ENCODE measurements around the gene NDUFV1.
"Not testable (repeated sequence)": the region's sequence is repeated elsewhere in the genome, so short reads cannot be mapped to it uniquely, and the experiment has no call there.

Gene NDUFV1

GRCh38 chr11:67637441-67637840 lies 30.7 kb downstream of the NDUFV1 start:
- not testable (repeated sequence) for H3K36me3 ChIP-seq (ENCODE audit: insufficient read depth, low read length); H3K9ac ChIP-seq (ENCODE audit: low read depth, low read length); H3K4me3 ChIP-seq (ENCODE audit: low read length); H3K4me1 ChIP-seq (ENCODE audit: insufficient read depth, low read length); H3K27ac ChIP-seq (ENCODE audit: low read depth, low read length); H3K9me3 ChIP-seq (ENCODE audit: insufficient read depth, low read depth, low read length)
- WGBS = 94% methylated on average over 3 of the region's 3 CpGs
- peaks cover 27% of the 10 kb centered on the region for H3K27me3 ChIP-seq (ENCODE audit: insufficient read depth, low read length)

- no peak overlapping the region for H3K9ac ChIP-seq (ENCODE audit: low read depth, low read length)
- 92% methylated on average over 24 of the region's 24 CpGs for WGBS
These were observed 32.0 kb downstream of the NDUFV1 start for GRCh38 chr11:67638535-67639437.

GRCh38 chr11:67639438-67639859 lies 32.7 kb downstream of the NDUFV1 start, which contains the start of gene TBX10:
TBX10 (minus strand) TSS chr11:67639763; CDS start chr11:67639472, 291 bp downstream.
- Histone ChIP-seq H3K4me1 (ENCODE audit: insufficient read depth, low read length) (no peaks in the 10 kb centered on the region), H3K9me3 (ENCODE audit: insufficient read depth, low read depth, low read length) (no peaks in the 10 kb centered on the region), H3K36me3 (ENCODE audit: insufficient read depth, low read length) (no peaks in the 10 kb centered on the region), H3K4me3 (ENCODE audit: low read length) (no peak within 1 kb of the TSS), H3K27ac (ENCODE audit: low read depth, low read length) (no peak within 1 kb of the TSS), H3K27me3 (ENCODE audit: insufficient read depth, low read length) (peaks cover 27% of the 10 kb centered on the region), H3K9ac (ENCODE audit: low read depth, low read length) (no peak within 1 kb of the TSS)
- WGBS = 89% methylated on average over 18 of the region's 18 CpGs

More at GRCh38 chr11:67638535-67639437, 32.0 kb downstream of the NDUFV1 start:
- no peaks in the 10 kb centered on the region for H3K36me3 ChIP-seq (ENCODE audit: insufficient read depth, low read length)
- no peak overlapping the region for H3K4me3 ChIP-seq (ENCODE audit: low read length)
- H3K9me3 ChIP-seq (ENCODE audit: insufficient read depth, low read depth, low read length) = no peaks in the 10 kb centered on the region
- H3K27me3 ChIP-seq (ENCODE audit: insufficient read depth, low read length) = peaks cover 27% of the 10 kb centered on the region
- no peaks in the 10 kb centered on the region for H3K4me1 ChIP-seq (ENCODE audit: insufficient read depth, low read length)
- H3K27ac ChIP-seq (ENCODE audit: low read depth, low read length) = no peak overlapping the region

- H3K27ac ChIP-seq (ENCODE audit: low read depth, low read length) = no peak overlapping the region
- H3K9ac ChIP-seq (ENCODE audit: low read depth, low read length) = no peak overlapping the region
- no peaks in the 10 kb centered on the region for H3K4me1 ChIP-seq (ENCODE audit: insufficient read depth, low read length)
- no peaks in the 10 kb centered on the region for H3K9me3 ChIP-seq (ENCODE audit: insufficient read depth, low read depth, low read length)
- WGBS = 56% methylated on average over 23 of the region's 23 CpGs
- H3K27me3 ChIP-seq (ENCODE audit: insufficient read depth, low read length) = peaks cover 27% of the 10 kb centered on the region
- H3K36me3 ChIP-seq (ENCODE audit: insufficient read depth, low read length) = no peaks in the 10 kb centered on the region
- no peak overlapping the region for H3K4me3 ChIP-seq (ENCODE audit: low read length)
These were observed 33.5 kb downstream of the NDUFV1 start for GRCh38 chr11:67640021-67640757.

- H3K36me3 ChIP-seq (ENCODE audit: insufficient read depth, low read length) = no peaks in the 10 kb centered on the region
- no peak overlapping the region for H3K4me3 ChIP-seq (ENCODE audit: low read length)
- 87% methylated on average over 10 of the region's 12 CpGs for WGBS
- H3K4me1 ChIP-seq (ENCODE audit: insufficient read depth, low read length) = no peaks in the 10 kb centered on the region
- no peaks in the 10 kb centered on the region for H3K9me3 ChIP-seq (ENCODE audit: insufficient read depth, low read depth, low read length)
- peaks cover 27% of the 10 kb centered on the region for H3K27me3 ChIP-seq (ENCODE audit: insufficient read depth, low read length)
- no peak overlapping the region for H3K9ac ChIP-seq (ENCODE audit: low read depth, low read length)
- no peak overlapping the region for H3K27ac ChIP-seq (ENCODE audit: low read depth, low read length)
These were observed 34.1 kb downstream of the NDUFV1 start for GRCh38 chr11:67640758-67641337.

GRCh38 chr11:67641338-67642172 lies 34.8 kb downstream of the NDUFV1 start:
- no peaks in the 10 kb centered on the region for H3K9me3 ChIP-seq (ENCODE audit: insufficient read depth, low read depth, low read length)
- WGBS = 93% methylated on average over 28 of the region's 28 CpGs
- H3K36me3 ChIP-seq (ENCODE audit: insufficient read depth, low read length) = no peaks in the 10 kb centered on the region
- no peak overlapping the region for H3K9ac ChIP-seq (ENCODE audit: low read depth, low read length)
- no peak overlapping the region for H3K27ac ChIP-seq (ENCODE audit: low read depth, low read length)
- no peak overlapping the region for H3K4me3 ChIP-seq (ENCODE audit: low read length)
- peaks cover 27% of the 10 kb centered on the region for H3K27me3 ChIP-seq (ENCODE audit: insufficient read depth, low read length)
- H3K4me1 ChIP-seq (ENCODE audit: insufficient read depth, low read length) = no peaks in the 10 kb centered on the region

- no peaks in the 10 kb centered on the region for H3K36me3 ChIP-seq (ENCODE audit: insufficient read depth, low read length)
- H3K27ac ChIP-seq (ENCODE audit: low read depth, low read length) = no peak overlapping the region
- no peak overlapping the region for H3K9ac ChIP-seq (ENCODE audit: low read depth, low read length)
- peaks cover 27% of the 10 kb centered on the region for H3K27me3 ChIP-seq (ENCODE audit: insufficient read depth, low read length)
- H3K4me1 ChIP-seq (ENCODE audit: insufficient read depth, low read length) = no peaks in the 10 kb centered on the region
- no peaks in the 10 kb centered on the region for H3K9me3 ChIP-seq (ENCODE audit: insufficient read depth, low read depth, low read length)
- H3K4me3 ChIP-seq (ENCODE audit: low read length) = no peak overlapping the region
- WGBS = 94% methylated on average over 15 of the region's 15 CpGs
These were observed 35.7 kb downstream of the NDUFV1 start for GRCh38 chr11:67642173-67643120.

- Histone ChIP-seq H3K4me3 (ENCODE audit: low read length) (no peak overlapping the region), H3K27me3 (ENCODE audit: insufficient read depth, low read length) (peaks cover 24% of the 10 kb centered on the region), H3K4me1 (ENCODE audit: insufficient read depth, low read length) (no peaks in the 10 kb centered on the region), H3K36me3 (ENCODE audit: insufficient read depth, low read length) (no peaks in the 10 kb centered on the region), H3K27ac (ENCODE audit: low read depth, low read length) (no peak overlapping the region), H3K9me3 (ENCODE audit: insufficient read depth, low read depth, low read length) (no peaks in the 10 kb centered on the region), H3K9ac (ENCODE audit: low read depth, low read length) (no peak overlapping the region)
- 84% methylated on average over 5 of the region's 5 CpGs for WGBS
These were observed 37.3 kb downstream of the NDUFV1 start for GRCh38 chr11:67644042-67644441.

GRCh38 chr11:67644472-67645418 lies 38.0 kb downstream of the NDUFV1 start:
- Histone ChIP-seq H3K9ac (ENCODE audit: low read depth, low read length) (no peak overlapping the region), H3K4me1 (ENCODE audit: insufficient read depth, low read length) (no peaks in the 10 kb centered on the region), H3K36me3 (ENCODE audit: insufficient read depth, low read length) (no peaks in the 10 kb centered on the region), H3K4me3 (ENCODE audit: low read length) (no peak overlapping the region), H3K27ac (ENCODE audit: low read depth, low read length) (no peak overlapping the region), H3K9me3 (ENCODE audit: insufficient read depth, low read depth, low read length) (no peaks in the 10 kb centered on the region), H3K27me3 (ENCODE audit: insufficient read depth, low read length) (peaks cover 20% of the 10 kb centered on the region)
- 94% methylated on average over 22 of the region's 22 CpGs for WGBS
